ENCODE results near the gene TMCC2. TPM values are rescaled to one million over a fixed set of nuclear protein-coding genes. Genes with fewer than 3 reads are reported as not detected.

The TMCC2 gene
- polyA plus RNA-seq, 3 donors = 7.2 to 10.3 (median 7.3) TPM

Other genes with a start within 250 kb of the TMCC2 start
- gene CNTN2, start 184.7 kb upstream of the TMCC2 start, polyA plus RNA-seq (ENCODE audit: insufficient read length in 3 of 3) = 1 to 10 TPM in 1 of 3 donors, under 1 TPM in 2; 0.77 to 1.1 (median 0.86) TPM
- gene TMEM81, start 143.5 kb upstream of the TMCC2 start, polyA plus RNA-seq (ENCODE audit: insufficient read length in 3 of 3) = 1 to 10 TPM; 3.7 to 4.7 (median 3.8) TPM
- 10 to 100 TPM; 15.4 to 23.7 (median 18.8) TPM for gene RBBP5, start 106.0 kb upstream of the TMCC2 start, polyA plus RNA-seq (ENCODE audit: insufficient read length in 3 of 3)
- 10 to 100 TPM; 15.2 to 20.8 (median 18.0) TPM for gene DSTYK, start 16.2 kb upstream of the TMCC2 start, polyA plus RNA-seq (ENCODE audit: insufficient read length in 3 of 3)
- gene NUAK2, start 93.8 kb downstream of the TMCC2 start, polyA plus RNA-seq (ENCODE audit: insufficient read length in 3 of 3) = 10 to 100 TPM in 2 of 3 donors, 1 to 10 TPM in 1; 8.6 to 12.1 (median 11.1) TPM
- 1 to 10 TPM; 1.9 to 2.1 (median 2.1) TPM for gene KLHDC8A, start 129.0 kb downstream of the TMCC2 start, polyA plus RNA-seq (ENCODE audit: insufficient read length in 3 of 3)
- 1 to 10 TPM; 4.1 to 4.8 (median 4.6) TPM for gene LEMD1, start 194.1 kb downstream of the TMCC2 start, polyA plus RNA-seq (ENCODE audit: insufficient read length in 3 of 3)
- 1 to 10 TPM; 2.9 to 3.8 (median 3.7) TPM for gene BLACAT1, start 228.1 kb downstream of the TMCC2 start, polyA plus RNA-seq (ENCODE audit: insufficient read length in 3 of 3)

Data from renal pelvis (tissue), 3 donors.